NCI-H2171 treated with DMSO at 0.1 percent for 48 hours (cell line): Measurements from ENCODE around the gene SLC25A11.
"Not testable (repeated sequence)": the region's sequence is repeated elsewhere in the genome, so short reads cannot be mapped to it uniquely, and the experiment has no call there.

Experiments used
- DNase-seq: peaks from one replicate; lab custom pipeline; 2025; lab: John Stamatoyannopoulos, UW

Gene SLC25A11

GRCh38 chr17:4919511-4920047 lies 20.3 kb downstream of the SLC25A11 start:
- no peak for DNase-seq

- not testable (repeated sequence) for DNase-seq
Measured at GRCh38 chr17:4914551-4914950, 25.3 kb downstream of the SLC25A11 start.

- DNase-seq: no peak
Measured at GRCh38 chr17:4913994-4914393, 25.9 kb downstream of the SLC25A11 start.

GRCh38 chr17:4908711-4909496 lies 30.9 kb downstream of the SLC25A11 start:
- peak; percentile 36 for DNase-seq

GRCh38 chr17:4908301-4908700 lies 31.5 kb downstream of the SLC25A11 start:
- DNase-seq: no peak

- not testable (repeated sequence) for DNase-seq
Measured at GRCh38 chr17:4906642-4907041, 33.2 kb downstream of the SLC25A11 start.

GRCh38 chr17:4903051-4903818 lies 36.6 kb downstream of the SLC25A11 start, which contains the start of gene CHRNE:
Gene CHRNE (minus strand): TSS chr17:4903098. CDS start chr17:4903063, 35 bp downstream.
- peak; percentile 84 for DNase-seq

- DNase-seq: no peak
Measured at GRCh38 chr17:4902540-4902939, 37.3 kb downstream of the SLC25A11 start.

GRCh38 chr17:4901648-4902344 lies 38.0 kb downstream of the SLC25A11 start:
- DNase-seq: no peak

GRCh38 chr17:4901108-4901647 lies 38.7 kb downstream of the SLC25A11 start:
- DNase-seq: no peak

GRCh38 chr17:4900231-4901107 lies 39.4 kb downstream of the SLC25A11 start:
- no peak for DNase-seq

- peak; percentile 29 for DNase-seq
Measured at GRCh38 chr17:4899341-4900230, 40.3 kb downstream of the SLC25A11 start, which contains the start of gene C17orf107. Gene C17orf107 (plus strand): TSS chr17:4899536. CDS start chr17:4899763, 227 bp downstream.

- DNase-seq: no peak
Measured at GRCh38 chr17:4898927-4899326, 40.9 kb downstream of the SLC25A11 start.

- no peak for DNase-seq
Measured at GRCh38 chr17:4898351-4898750, 41.5 kb downstream of the SLC25A11 start.

GRCh38 chr17:4897785-4898184 lies 42.1 kb downstream of the SLC25A11 start:
- DNase-seq: no peak

GRCh38 chr17:4897198-4897687 lies 42.6 kb downstream of the SLC25A11 start:
- DNase-seq: no peak

- no peak for DNase-seq
Measured at GRCh38 chr17:4896332-4897197, 43.3 kb downstream of the SLC25A11 start.

GRCh38 chr17:4895657-4896331 lies 44.1 kb downstream of the SLC25A11 start:
- DNase-seq: no peak
